Endodermal cell (in vitro differentiated cells): ENCODE data around the gene TMEM38A. TPM values are rescaled to one million over a fixed set of nuclear protein-coding genes. Genes with fewer than 3 reads are reported as not detected.

Source experiments
- DNase-seq: peaks from one replicate; pipeline ENCODE4 v3.0.0-alpha.2; 2017
- H3K27ac ChIP-seq: 2 replicates; pipeline ENCODE4 v1.5.1; 2013; ENCODE audit warnings: mild to moderate bottlenecking, low read depth, low read length, moderate library complexity
- H3K27me3 ChIP-seq: 2 replicates; pipeline ENCODE4 v1.6.1; 2013; ENCODE audit warnings: mild to moderate bottlenecking, low read length, moderate library complexity; ENCODE audit not compliant: insufficient read depth, control insufficient read depth, poor library complexity, severe bottlenecking
- H3K36me3 ChIP-seq: 2 replicates; pipeline ENCODE4 v1.7.0; 2013; ENCODE audit warnings: mild to moderate bottlenecking, low read length, moderate library complexity; ENCODE audit not compliant: control insufficient read depth, insufficient read depth
- H3K4me1 ChIP-seq: one replicate; pipeline ENCODE4 v1.7.0; 2013; ENCODE audit warnings: low read length; ENCODE audit not compliant: control insufficient read depth, insufficient read depth
- H3K4me3 ChIP-seq: 2 replicates; pipeline ENCODE4 v1.5.1; 2013; ENCODE audit warnings: mild to moderate bottlenecking, low read length, moderate library complexity
- H3K9ac ChIP-seq: 2 replicates; pipeline ENCODE4 v1.6.1; 2013; ENCODE audit warnings: mild to moderate bottlenecking, low read length, moderate library complexity; ENCODE audit not compliant: poor library complexity, severe bottlenecking; ENCODE audit errors: extremely low read depth
- H3K9me3 ChIP-seq: 2 replicates; pipeline ENCODE4 v1.6.1; 2013; ENCODE audit warnings: mild to moderate bottlenecking, low read length, moderate library complexity; ENCODE audit not compliant: control insufficient read depth
- H3K27ac Mint-ChIP-seq: 2 replicates; pipeline ENCODE4 v1.8.0; 2020; ENCODE audit warnings: mixed read lengths
- H3K27me3 Mint-ChIP-seq: 2 replicates; pipeline ENCODE4 v1.8.0; 2021; ENCODE audit warnings: mild to moderate bottlenecking, mixed read lengths; ENCODE audit not compliant: insufficient read depth
- H3K36me3 Mint-ChIP-seq: 2 replicates; pipeline ENCODE4 v1.8.0; 2020; ENCODE audit warnings: low read depth, mixed read lengths
- H3K4me1 Mint-ChIP-seq: 2 replicates; pipeline ENCODE4 v1.8.0; 2020; ENCODE audit warnings: mixed read lengths
- H3K4me3 Mint-ChIP-seq: 2 replicates; pipeline ENCODE4 v1.8.0; 2020; ENCODE audit warnings: mild to moderate bottlenecking, moderate library complexity, mixed read lengths
- H3K9me3 Mint-ChIP-seq: 2 replicates; pipeline ENCODE4 v1.8.0; 2020; ENCODE audit warnings: mild to moderate bottlenecking, mixed read lengths
- WGBS, 2 experiments: methylation state at CpG; one replicate each; pipeline versions ENCODE4 v1.1.5 to v1.1.7; 2013; ENCODE audit warnings: missing lambda C conversion rate in 2 of 2, mixed read lengths in 1 of 2; ENCODE audit not compliant: insufficient coverage in 1 of 2, insufficient read length in 1 of 2; 5-methylcytosine and 5-hydroxymethylcytosine counted together
- total RNA-seq, 2 donors: library from RNA; stranded (reverse); fragmentation: NEBNext Ultra II Directional in 1 of 2; extraction: Animal tissue kit (Norgen Biotek cat#: 25700) in 1 of 2; gene quantifications; 2 replicates in 1 of 2; 3 replicates in 1 of 2; pipeline ENCODE4 v1.2.1, GENCODE V29; 2021
- TF ChIP-seq, protein P1 (sequence below): fragments of 200-600 bp; sonication (generic); conservative IDR thresholded peaks from 2 replicates; pipeline ENCODE4 v1.5.0; 2021; ENCODE audit warnings: antibody characterized with exemption, mild to moderate bottlenecking

TMEM38A gene
- total RNA-seq, 2 donors from 2014 or later = 5.1 to 6.8 TPM

DNA sequence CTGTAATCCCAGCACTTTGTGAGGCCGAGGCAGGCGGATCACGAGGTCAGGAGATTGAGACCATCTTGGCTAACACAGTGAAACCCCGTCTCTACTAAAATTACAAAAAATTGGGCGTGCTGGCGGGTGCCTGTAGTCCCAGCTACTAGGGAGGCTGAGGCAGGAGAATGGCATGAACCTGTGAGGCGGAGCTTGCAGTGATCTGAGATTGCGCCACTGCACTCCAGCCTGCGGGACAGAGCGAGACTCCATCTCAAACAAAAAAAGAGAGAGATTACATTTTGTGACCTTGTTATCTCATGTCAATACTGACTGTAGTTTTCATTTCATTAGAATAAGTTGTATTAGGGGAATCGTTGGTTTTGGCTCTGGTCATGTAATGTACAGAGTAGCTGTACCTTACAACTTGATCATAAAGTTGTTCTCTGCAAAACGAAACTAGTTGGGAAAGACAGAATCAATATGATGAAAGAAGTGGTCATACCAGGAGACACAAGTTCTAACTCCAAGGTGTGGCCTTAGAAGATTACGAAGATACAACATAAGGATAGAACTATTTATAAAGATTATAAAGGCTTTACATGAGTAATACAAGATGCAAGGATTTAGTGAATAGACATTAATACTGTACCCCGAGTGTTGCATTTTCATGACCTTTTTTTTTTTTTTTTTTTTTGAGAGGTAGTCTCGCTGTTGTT lies 15.3 kb downstream of the TMEM38A start:
- Mint-ChIP-seq H3K27me3 (no peaks in the 10 kb centered on the region), H3K36me3 (peaks cover 12% of the 10 kb centered on the region), H3K9me3 (no peaks in the 10 kb centered on the region), H3K4me1 (no peaks in the 10 kb centered on the region), H3K4me3 (no peak overlapping the region), H3K27ac (no peak overlapping the region)
- no peak overlapping the region for H3K27ac ChIP-seq
- no peaks in the 10 kb centered on the region for H3K9me3 ChIP-seq
- H3K4me1 ChIP-seq = no peaks in the 10 kb centered on the region
- H3K27me3 ChIP-seq = no peaks in the 10 kb centered on the region
- peaks cover 11% of the 10 kb centered on the region for H3K36me3 ChIP-seq
- no peak overlapping the region for H3K9ac ChIP-seq
- 91 to 93% methylated on average over 14 to 15 of the region's 15 CpGs for WGBS, 2 experiments
- H3K4me3 ChIP-seq = no peak overlapping the region
- TF ChIP-seq, protein P1, sequence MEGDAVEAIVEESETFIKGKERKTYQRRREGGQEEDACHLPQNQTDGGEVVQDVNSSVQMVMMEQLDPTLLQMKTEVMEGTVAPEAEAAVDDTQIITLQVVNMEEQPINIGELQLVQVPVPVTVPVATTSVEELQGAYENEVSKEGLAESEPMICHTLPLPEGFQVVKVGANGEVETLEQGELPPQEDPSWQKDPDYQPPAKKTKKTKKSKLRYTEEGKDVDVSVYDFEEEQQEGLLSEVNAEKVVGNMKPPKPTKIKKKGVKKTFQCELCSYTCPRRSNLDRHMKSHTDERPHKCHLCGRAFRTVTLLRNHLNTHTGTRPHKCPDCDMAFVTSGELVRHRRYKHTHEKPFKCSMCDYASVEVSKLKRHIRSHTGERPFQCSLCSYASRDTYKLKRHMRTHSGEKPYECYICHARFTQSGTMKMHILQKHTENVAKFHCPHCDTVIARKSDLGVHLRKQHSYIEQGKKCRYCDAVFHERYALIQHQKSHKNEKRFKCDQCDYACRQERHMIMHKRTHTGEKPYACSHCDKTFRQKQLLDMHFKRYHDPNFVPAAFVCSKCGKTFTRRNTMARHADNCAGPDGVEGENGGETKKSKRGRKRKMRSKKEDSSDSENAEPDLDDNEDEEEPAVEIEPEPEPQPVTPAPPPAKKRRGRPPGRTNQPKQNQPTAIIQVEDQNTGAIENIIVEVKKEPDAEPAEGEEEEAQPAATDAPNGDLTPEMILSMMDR = no peak
- DNase-seq = no peak

DNA sequence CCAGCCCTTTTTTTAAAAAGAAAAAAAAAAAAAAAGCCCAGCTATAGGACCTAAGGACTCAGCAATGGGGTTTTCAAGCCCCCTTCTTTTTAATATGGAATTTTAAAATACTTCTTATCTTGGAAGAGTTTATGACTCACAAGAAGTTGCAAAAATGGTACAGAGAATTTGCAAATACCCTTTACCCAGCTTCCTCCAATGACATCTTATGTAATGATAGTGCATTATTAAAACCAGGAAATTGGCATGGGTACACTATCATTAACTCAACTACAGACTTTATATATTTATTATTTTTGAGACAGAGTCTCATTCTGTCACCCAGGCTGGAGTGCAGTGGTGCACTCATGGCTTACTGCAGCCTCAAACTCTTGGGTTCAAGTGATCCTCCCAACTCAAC lies 16.1 kb downstream of the TMEM38A start:
- Histone ChIP-seq H3K36me3 (peaks cover 18% of the 10 kb centered on the region), H3K27me3 (no peaks in the 10 kb centered on the region), H3K9ac (no peak overlapping the region), H3K27ac (no peak overlapping the region), H3K9me3 (no peaks in the 10 kb centered on the region), H3K4me3 (no peak overlapping the region), H3K4me1 (no peaks in the 10 kb centered on the region)
- no peaks in the 10 kb centered on the region for H3K4me1 Mint-ChIP-seq
- H3K4me3 Mint-ChIP-seq = no peak overlapping the region
- peaks cover 18% of the 10 kb centered on the region for H3K36me3 Mint-ChIP-seq
- DNase-seq = no peak
- no peaks in the 10 kb centered on the region for H3K9me3 Mint-ChIP-seq
- H3K27me3 Mint-ChIP-seq = no peaks in the 10 kb centered on the region
- TF ChIP-seq, protein P1 = no peak
- no peak overlapping the region for H3K27ac Mint-ChIP-seq

DNA sequence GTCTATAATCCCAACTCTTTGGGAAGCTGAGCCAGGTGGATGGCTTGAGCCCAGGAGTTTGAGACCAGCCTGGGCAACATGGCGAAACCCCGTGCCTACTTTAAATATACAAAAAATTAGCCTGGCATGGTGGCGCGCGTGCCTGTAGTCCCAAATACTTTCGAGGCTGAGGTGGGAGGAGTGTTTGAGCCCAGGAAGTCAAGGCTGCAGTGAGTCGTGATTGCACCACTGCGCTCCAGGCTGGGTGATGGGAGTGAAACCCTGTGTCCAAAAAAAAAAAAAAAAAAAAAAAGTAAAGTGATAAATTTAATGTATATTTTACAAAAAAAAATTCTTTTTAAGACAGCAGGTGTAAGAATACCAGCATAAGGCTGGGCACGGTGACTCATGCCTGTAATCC lies 17.6 kb downstream of the TMEM38A start:
- H3K27me3 ChIP-seq = no peaks in the 10 kb centered on the region
- H3K36me3 ChIP-seq = peaks cover 18% of the 10 kb centered on the region
- Mint-ChIP-seq H3K27me3 (no peaks in the 10 kb centered on the region), H3K4me1 (no peaks in the 10 kb centered on the region), H3K4me3 (no peak overlapping the region), H3K36me3 (peaks cover 24% of the 10 kb centered on the region), H3K27ac (no peak overlapping the region), H3K9me3 (no peaks in the 10 kb centered on the region)
- no peaks in the 10 kb centered on the region for H3K9me3 ChIP-seq
- H3K9ac ChIP-seq = no peak overlapping the region
- WGBS, 2 experiments = 96% methylated on average over 9 of the region's 9 CpGs; no CpG with 5 or more reads in 1 of the 2 experiments
- H3K4me1 ChIP-seq = no peaks in the 10 kb centered on the region
- no peak for DNase-seq
- no peak overlapping the region for H3K27ac ChIP-seq
- TF ChIP-seq, protein P1 = no peak
- H3K4me3 ChIP-seq = no peak overlapping the region
